ENCODE results near the gene KLHL7. TPM values are rescaled to one million over a fixed set of nuclear protein-coding genes. Genes with fewer than 3 reads are reported as not detected.

Gene KLHL7
- total and polyA plus RNA-seq, 9 of the 15 experiments (the other 6 are each of a cell fraction or from before 2014, with no cell fraction given): 4.2 to 63.1 (median 32.3) TPM

- TF ChIP-seq ESRRA (IDR thresholded peaks at IDR 0.05; ENCODE audit: borderline replicate concordance, low read depth) (no peak), NFE2 (IDR thresholded peaks at IDR 0.05; ENCODE audit: low read depth) (peak; percentile 98), ATF3 (IDR thresholded peaks at IDR 0.05) (peak; percentile 52; the same call in 1 of the 2 replicates), ATF3 (CRISPR knock-in tag; conservative IDR thresholded peaks at IDR 0.05) (no peak), SMARCC2 (IDR thresholded peaks at IDR 0.05; ENCODE audit: low read depth) (peak; percentile 64; the same call in 1 of the 2 replicates), ZNF561 (CRISPR knock-in tag; conservative IDR thresholded peaks at IDR 0.05) (no peak), ZNF431 (CRISPR knock-in tag; IDR thresholded peaks at IDR 0.05) (no peak), NFE2L1 (tag; IDR thresholded peaks at IDR 0.05; ENCODE audit: borderline replicate concordance, low read depth) (peak; percentile 74)
These were observed 43.1 kb upstream of the KLHL7 start (continued) for GRCh38 chr7:23062452-23062851.

GRCh38 chr7:23065974-23066373 is 39.6 kb upstream of the KLHL7 start:
- H3K4me1 ChIP-seq (replicated peaks in 1 of 2; ENCODE audit: control insufficient read depth in 2 of 2, insufficient read depth in 2 of 2, low read length in 2 of 2): peaks cover 5 to 7% of the 10 kb centered on the region in 2 experiments; a peak in 4 of 5 replicates
- no peaks in the 10 kb centered on the region for H4K20me1 ChIP-seq (replicated peaks; ENCODE audit: control insufficient read depth, insufficient read depth, low read length)
- H3K4me2 ChIP-seq (ENCODE audit: insufficient read depth, low read length): no peak overlapping the region
- H3K9ac ChIP-seq (ENCODE audit: insufficient read depth in 1 of 2, low read depth in 2 of 2, low read length in 2 of 2): no peak overlapping the region
- ATAC-seq (no peak), DNase-seq (ENCODE audit: extremely low read depth in 1 of 4, low spot score in 3 of 4) (no peak), FAIRE-seq (no peak)
- H3K27me3 ChIP-seq (ENCODE audit: control insufficient read depth in 2 of 2, insufficient read depth in 2 of 2, low read length in 2 of 2): no peaks in the 10 kb centered on the region
- CTCF ChIA-PET (ENCODE audit: low intra/inter-chr PET ratio): no interaction called here
- in situ Hi-C loops (cut with MboI) (loop anchor here (5.0 kb wide), 2 partner anchors 504 to 959 kb away; no protein-coding TSS in a partner anchor), intact Hi-C loops (cut with micrococcal nuclease) (no loop called here)
- no peaks in the 10 kb centered on the region for H3K79me2 ChIP-seq (ENCODE audit: control insufficient read depth, insufficient read depth, low read length)
- no peak overlapping the region for H2AFZ ChIP-seq (ENCODE audit: low read depth, low read length)
- H3K9me3 ChIP-seq (replicated peaks; ENCODE audit: control insufficient read depth, insufficient read depth, low read depth, low read length): no peaks in the 10 kb centered on the region
- H3K4me3 ChIP-seq: no peak overlapping the region
- POLR2A ChIA-PET: interaction anchor here (0.8 kb wide), 1 partner anchor 11 kb away, joined by 6 read pairs; no protein-coding TSS in a partner anchor
- H3K9me1 ChIP-seq (ENCODE audit: control insufficient read depth, insufficient read depth, low read length): no peaks in the 10 kb centered on the region
- no peak overlapping the region for H3K27ac ChIP-seq (ENCODE audit: extremely low read depth, low read depth, low read length)
- 38% methylated on average over 1 of the region's 1 CpG for WGBS (ENCODE audit: insufficient coverage, low coverage, missing lambda C conversion rate)
- TF ChIP-seq KDM1A (IDR thresholded peaks at IDR 0.05) (no peak), ZNF277 (CRISPR knock-in tag; IDR thresholded peaks at IDR 0.05; ENCODE audit: borderline replicate concordance) (no peak), SMARCE1 (IDR thresholded peaks at IDR 0.05) (no peak), MBD1 (CRISPR knock-in tag; IDR thresholded peaks at IDR 0.05) (no peak), RNF2 (IDR thresholded peaks at IDR 0.05) (no peak), GTF2E2 (tag; IDR thresholded peaks at IDR 0.05) (no peak), CSDE1 (IDR thresholded peaks at IDR 0.05) (no peak), TCF7L2 (IDR thresholded peaks at IDR 0.05; ENCODE audit: low read depth, low read length) (no peak), ZNF408 (CRISPR knock-in tag; IDR thresholded peaks at IDR 0.05; ENCODE audit: low read depth) (no peak)
- no peaks in the 10 kb centered on the region for H3K36me3 ChIP-seq (ENCODE audit: control insufficient read depth, insufficient read depth, low read length)
- BruUV-seq (replicated peaks): no TSS peak

All from K562 (cell line).